ENCODE results near the gene UQCRFS1.

UQCRFS1 gene

GRCh38 chr19:29171525-29171924 is 41.4 kb downstream of the UQCRFS1 start:
- TF ChIP-seq CTCF (IDR thresholded peaks at IDR 0.05; ENCODE audit: low read length, missing control alignments) = no peak

GRCh38 chr19:29170554-29170953 is 42.4 kb downstream of the UQCRFS1 start:
- no peak for TF ChIP-seq CTCF (IDR thresholded peaks at IDR 0.05; ENCODE audit: low read length, missing control alignments)
- DNase-seq (ENCODE audit: low read depth) = no peak

More at GRCh38 chr19:29171525-29171924, 41.4 kb downstream of the UQCRFS1 start:
- DNase-seq (ENCODE audit: low read depth) = no peak
- H3K4me3 ChIP-seq (replicated peaks; ENCODE audit: low read depth, low read length) = no peak overlapping the region

GRCh38 chr19:29162694-29163093 is 50.3 kb downstream of the UQCRFS1 start:
- DNase-seq (ENCODE audit: low read depth) = no peak
- H3K4me3 ChIP-seq (replicated peaks; ENCODE audit: low read depth, low read length) = no peak overlapping the region
- no peak for TF ChIP-seq CTCF (IDR thresholded peaks at IDR 0.05; ENCODE audit: low read length, missing control alignments)

More at GRCh38 chr19:29170554-29170953, 42.4 kb downstream of the UQCRFS1 start:
- no peak overlapping the region for H3K4me3 ChIP-seq (replicated peaks; ENCODE audit: low read depth, low read length)

- DNase-seq (ENCODE audit: low read depth) = no peak
- no peak overlapping the region for H3K4me3 ChIP-seq (replicated peaks; ENCODE audit: low read depth, low read length)
- TF ChIP-seq CTCF (IDR thresholded peaks at IDR 0.05; ENCODE audit: low read length, missing control alignments) = no peak
These were observed 57.3 kb downstream of the UQCRFS1 start for GRCh38 chr19:29155683-29156082.

Measured in fibroblast of pulmonary artery (primary cell).